Lower leg skin (tissue), 4 donors: Measurements from ENCODE around the gene PTPRN2. TPM values are rescaled to one million over a fixed set of nuclear protein-coding genes. Genes with fewer than 3 reads are reported as not detected.

Experiments
- DNase-seq, 2 donors: peaks; one replicate each; pipeline ENCODE4 v3.0.0-alpha.2; 2019; ENCODE audit warnings: low spot score in 2 of 2
- H3K4me3 ChIP-seq: fragments of 200-600 bp; sonication (generic); 2 replicates; pipeline ENCODE4 v1.5.1; 2017; ENCODE audit warnings: mild to moderate bottlenecking, low read depth; ENCODE audit not compliant: poor library complexity, severe bottlenecking
- CTCF ChIP-seq, 3 donors: fragments of 450-650 bp; IDR thresholded peaks; one replicate each; pipeline ENCODE4 v1.5.1; 2016; ENCODE audit warnings: antibody characterized with exemption in 3 of 3, mild to moderate bottlenecking in 3 of 3, moderate library complexity in 2 of 3
- POLR2A ChIP-seq, 2 donors: fragments of 450-650 bp; IDR thresholded peaks; one replicate each; pipeline ENCODE4 v1.6.1; 2016 to 2017; ENCODE audit warnings: antibody characterized with exemption in 2 of 2, mild to moderate bottlenecking in 1 of 2, moderate library complexity in 1 of 2
- WGBS, 2 donors: methylation state at CpG; one replicate each; pipeline ENCODE4 v1.1.5; 2018; 5-methylcytosine and 5-hydroxymethylcytosine counted together
- intact Hi-C: fragments of 100-400 bp; cut with DNase I; formaldehyde crosslinking; loops from one replicate; pipeline ENCODE4 v1.15.0; 2023; ENCODE audit warnings: low total_unique reads
- total RNA-seq, 4 donors: library from RNA; depleted of rRNA; stranded (reverse); fragments of >200 nt; gene quantifications; one replicate each; pipeline ENCODE4 v1.1.0, GENCODE V29; 2016

Gene PTPRN2
- total RNA-seq, 4 donors from 2014 or later = 0.11 to 1.6 (median 0.92) TPM

- 84 to 85% methylated on average over 12 of the region's 12 CpGs for WGBS, 2 donors
- no peak overlapping the region for H3K4me3 ChIP-seq
- intact Hi-C loops = no loop called here
- DNase-seq = no peak
- TF ChIP-seq POLR2A (IDR thresholded peaks at IDR 0.05) = no peak
- TF ChIP-seq CTCF (IDR thresholded peaks at IDR 0.05) = no peak
Observed at GRCh38 chr7:157863176-157863575, 724.4 kb downstream of the PTPRN2 start.

- H3K4me3 ChIP-seq = no peak overlapping the region
- intact Hi-C loops = no loop called here
- no peak for DNase-seq
- 81 to 86% methylated on average over 25 of the region's 25 CpGs for WGBS, 2 donors
- no peak for TF ChIP-seq CTCF (IDR thresholded peaks at IDR 0.05)
Observed at GRCh38 chr7:157862731-157863130, 724.9 kb downstream of the PTPRN2 start.

- H3K4me3 ChIP-seq = no peak overlapping the region
- TF ChIP-seq POLR2A (IDR thresholded peaks at IDR 0.05) = no peak
- no peak for TF ChIP-seq CTCF (IDR thresholded peaks at IDR 0.05)
- no peak for DNase-seq
- intact Hi-C loops = no loop called here
- 76 to 85% methylated on average over 14 to 15 of the region's 17 CpGs for WGBS, 2 donors
Observed at GRCh38 chr7:157861551-157861950, 726.1 kb downstream of the PTPRN2 start.

GRCh38 chr7:157861031-157861491 lies 726.6 kb downstream of the PTPRN2 start:
- DNase-seq = no peak
- intact Hi-C loops = no loop called here
- H3K4me3 ChIP-seq = no peak overlapping the region
- TF ChIP-seq POLR2A (IDR thresholded peaks at IDR 0.05) (no peak), CTCF (IDR thresholded peaks at IDR 0.05) (no peak)
- 77 to 85% methylated on average over 19 to 21 of the region's 21 CpGs for WGBS, 2 donors

GRCh38 chr7:157860406-157860805 lies 727.2 kb downstream of the PTPRN2 start:
- TF ChIP-seq CTCF (IDR thresholded peaks at IDR 0.05) = no peak
- no peak for TF ChIP-seq POLR2A (IDR thresholded peaks at IDR 0.05)
- 79 to 86% methylated on average over 11 of the region's 11 CpGs for WGBS, 2 donors
- DNase-seq = no peak
- intact Hi-C loops = no loop called here
- H3K4me3 ChIP-seq = no peak overlapping the region

GRCh38 chr7:157859915-157860314 lies 727.7 kb downstream of the PTPRN2 start:
- H3K4me3 ChIP-seq = no peak overlapping the region
- intact Hi-C loops = no loop called here
- no peak for TF ChIP-seq CTCF (IDR thresholded peaks at IDR 0.05)
- WGBS, 2 donors = 51 to 100% methylated on average over 3 to 5 of the region's 6 CpGs
- DNase-seq = no peak
